Renal cortical epithelial cell (primary cell): ENCODE results near the gene THOC6. TPM values are rescaled to one million over a fixed set of nuclear protein-coding genes. Genes with fewer than 3 reads are reported as not detected.
A peak's percentile ranks its signal among the peaks of the same experiment; 100 is the strongest.

ENCODE experiments used
- DNase-seq: peaks from one replicate; pipeline ENCODE4 v3.0.0-alpha.2; 2011; ENCODE audit warnings: low read depth
- total RNA-seq: library from RNA; depleted of rRNA; stranded (reverse); fragments of >200 nt; gene quantifications from 2 replicates; pipeline ENCODE4 v1.2.3, GENCODE V29; 2014

Gene THOC6
- total RNA-seq, 1 donor from 2014 or later, result 13.5 TPM

DNA sequence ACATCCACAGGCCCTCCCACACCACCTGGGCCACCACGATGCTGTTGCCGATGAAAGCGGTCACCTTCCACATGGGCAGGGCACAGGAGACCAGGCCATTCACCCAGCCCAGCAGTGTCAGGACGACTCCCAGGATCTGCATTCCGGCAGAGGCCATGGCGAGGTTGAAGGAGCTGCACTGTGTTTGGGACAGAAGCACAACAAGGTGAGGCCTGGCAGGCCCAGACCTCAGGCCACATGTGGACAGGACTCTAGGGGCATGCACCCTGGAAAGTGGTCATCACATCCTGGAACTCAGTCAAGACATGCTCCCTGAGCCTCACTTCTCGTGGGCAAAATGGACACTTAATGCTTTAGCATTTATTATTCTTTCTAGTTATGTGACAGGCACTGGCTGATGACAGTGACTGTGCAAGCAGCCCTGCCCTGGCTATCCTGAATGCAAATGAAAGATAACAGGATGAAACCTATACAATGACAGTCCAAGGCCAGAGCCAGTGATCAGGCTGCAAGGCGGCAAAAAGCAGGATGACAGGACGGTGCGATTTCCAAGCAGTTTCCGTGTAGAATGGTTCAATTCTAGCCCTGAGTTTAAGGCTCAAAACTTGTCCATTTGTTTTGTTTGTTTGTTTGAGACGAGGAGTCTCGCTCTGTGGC is 7.8 kb upstream of the THOC6 start:
- no peak for DNase-seq

GRCh38 chr16:3017344-3017743 is 6.5 kb upstream of the THOC6 start:
- DNase-seq, result no peak

DNA sequence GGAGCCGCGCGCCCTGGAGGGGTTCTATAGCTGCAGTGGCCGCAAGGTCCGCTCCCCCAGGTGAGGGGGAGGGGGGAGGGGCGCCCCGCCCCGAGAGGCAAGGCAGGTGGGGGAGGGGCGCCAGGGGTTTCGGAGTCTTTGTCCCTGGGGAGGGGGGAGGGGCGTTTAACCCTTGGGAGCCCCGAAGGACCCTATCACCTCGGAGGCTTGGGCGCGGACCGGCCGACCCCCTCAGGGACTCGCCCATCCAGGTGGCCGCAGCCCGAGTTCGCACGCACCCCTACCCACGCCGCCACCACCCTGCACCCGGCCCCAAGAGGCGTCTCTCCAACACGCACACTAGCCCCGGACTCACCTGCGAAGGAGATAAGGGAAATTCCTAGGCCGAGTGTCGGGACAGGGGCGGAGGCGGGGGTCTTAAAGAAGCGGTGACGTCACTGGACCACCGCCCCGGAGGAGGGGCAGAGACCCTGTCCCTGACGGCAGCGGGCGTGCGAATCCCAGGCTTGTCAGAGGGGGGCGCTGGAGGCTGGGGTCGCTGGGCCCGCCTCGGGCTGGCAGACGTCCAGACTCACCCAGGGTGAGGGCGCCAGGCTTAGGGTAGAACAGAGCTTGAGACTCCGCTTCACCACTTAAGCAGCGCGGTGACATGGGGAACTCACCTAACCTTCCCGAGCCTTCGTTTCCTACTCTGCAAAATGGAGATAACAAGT is 5.9 kb upstream of the THOC6 start, which contains the start of gene CLDN6:
TSS of gene CLDN6 (minus strand) at position 390 of the 713 bp plus-strand sequence. CDS start 2,162 bp downstream, outside the sequence.
- DNase-seq, result no peak

GRCh38 chr16:3019594-3020246 is 4.1 kb upstream of the THOC6 start:
- no peak for DNase-seq

GRCh38 chr16:3020247-3020603 is 3.6 kb upstream of the THOC6 start, which contains the start of gene TNFRSF12A:
Gene TNFRSF12A, plus strand, starts transcription at chr16:3020368. Its CDS starts 30 bp downstream, at chr16:3020398.
- DNase-seq, result peak; percentile 36

DNA sequence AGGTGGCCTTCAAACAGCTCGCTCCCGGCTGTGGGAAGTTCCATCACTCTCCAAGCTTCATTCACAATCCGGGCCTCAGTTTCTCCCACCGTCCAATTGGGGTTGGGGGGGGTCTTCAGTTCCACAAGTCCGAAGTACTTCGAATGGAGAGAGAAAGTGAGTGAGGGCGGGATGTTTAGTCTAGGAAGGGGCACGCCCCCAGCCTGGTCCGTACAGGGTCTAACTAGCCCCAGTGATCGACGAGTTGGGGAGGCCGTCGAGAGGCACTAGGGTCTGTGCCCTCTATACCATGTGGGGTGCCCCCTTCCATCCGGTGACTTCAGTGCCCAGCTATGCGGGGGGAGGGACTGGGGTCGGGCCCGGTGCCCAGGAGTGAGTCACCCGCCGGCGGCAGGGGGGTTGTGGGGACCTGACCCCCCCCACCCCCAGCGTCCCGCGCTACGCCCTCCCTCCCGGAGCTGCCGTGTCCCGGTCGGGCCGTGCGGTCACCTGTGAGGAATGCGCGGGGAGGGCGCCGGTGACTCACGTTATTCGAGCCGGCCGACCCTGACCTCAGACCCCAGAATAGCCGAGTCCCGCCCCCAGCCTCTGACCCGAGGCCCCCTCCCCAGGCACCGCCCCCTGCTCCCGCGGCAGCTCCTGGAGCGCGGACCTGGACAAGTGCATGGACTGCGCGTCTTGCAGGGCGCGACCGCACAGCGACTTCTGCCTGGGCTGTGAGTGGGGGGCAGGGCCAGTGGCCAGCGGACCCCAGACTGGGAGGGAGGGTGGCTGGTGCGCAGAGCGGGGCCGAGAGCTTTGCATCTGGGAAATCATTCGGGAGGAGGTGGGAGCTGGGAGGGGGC is 3.0 kb upstream of the THOC6 start:
- peak; percentile 66 for DNase-seq

DNA sequence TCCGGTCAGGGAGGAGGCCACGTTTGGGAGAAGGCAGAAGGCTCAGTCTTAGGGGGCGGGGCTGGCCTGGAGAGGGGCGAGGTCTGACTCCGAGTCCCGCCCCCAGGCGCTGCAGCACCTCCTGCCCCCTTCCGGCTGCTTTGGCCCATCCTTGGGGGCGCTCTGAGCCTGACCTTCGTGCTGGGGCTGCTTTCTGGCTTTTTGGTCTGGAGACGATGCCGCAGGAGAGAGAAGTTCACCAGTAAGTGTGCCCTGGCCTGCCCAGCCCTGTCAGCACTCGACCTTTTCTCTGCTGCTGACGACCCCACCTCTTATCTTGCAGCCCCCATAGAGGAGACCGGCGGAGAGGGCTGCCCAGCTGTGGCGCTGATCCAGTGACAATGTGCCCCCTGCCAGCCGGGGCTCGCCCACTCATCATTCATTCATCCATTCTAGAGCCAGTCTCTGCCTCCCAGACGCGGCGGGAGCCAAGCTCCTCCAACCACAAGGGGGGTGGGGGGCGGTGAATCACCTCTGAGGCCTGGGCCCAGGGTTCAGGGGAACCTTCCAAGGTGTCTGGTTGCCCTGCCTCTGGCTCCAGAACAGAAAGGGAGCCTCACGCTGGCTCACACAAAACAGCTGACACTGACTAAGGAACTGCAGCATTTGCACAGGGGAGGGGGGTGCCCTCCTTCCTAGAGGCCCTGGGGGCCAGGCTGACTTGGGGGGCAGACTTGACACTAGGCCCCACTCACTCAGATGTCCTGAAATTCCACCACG is 2.2 kb upstream of the THOC6 start:
- DNase-seq, result peak; percentile 93

- DNase-seq, result peak; percentile 92
Measured at GRCh38 chr16:3022208-3022683, 1.6 kb upstream of the THOC6 start.

DNA sequence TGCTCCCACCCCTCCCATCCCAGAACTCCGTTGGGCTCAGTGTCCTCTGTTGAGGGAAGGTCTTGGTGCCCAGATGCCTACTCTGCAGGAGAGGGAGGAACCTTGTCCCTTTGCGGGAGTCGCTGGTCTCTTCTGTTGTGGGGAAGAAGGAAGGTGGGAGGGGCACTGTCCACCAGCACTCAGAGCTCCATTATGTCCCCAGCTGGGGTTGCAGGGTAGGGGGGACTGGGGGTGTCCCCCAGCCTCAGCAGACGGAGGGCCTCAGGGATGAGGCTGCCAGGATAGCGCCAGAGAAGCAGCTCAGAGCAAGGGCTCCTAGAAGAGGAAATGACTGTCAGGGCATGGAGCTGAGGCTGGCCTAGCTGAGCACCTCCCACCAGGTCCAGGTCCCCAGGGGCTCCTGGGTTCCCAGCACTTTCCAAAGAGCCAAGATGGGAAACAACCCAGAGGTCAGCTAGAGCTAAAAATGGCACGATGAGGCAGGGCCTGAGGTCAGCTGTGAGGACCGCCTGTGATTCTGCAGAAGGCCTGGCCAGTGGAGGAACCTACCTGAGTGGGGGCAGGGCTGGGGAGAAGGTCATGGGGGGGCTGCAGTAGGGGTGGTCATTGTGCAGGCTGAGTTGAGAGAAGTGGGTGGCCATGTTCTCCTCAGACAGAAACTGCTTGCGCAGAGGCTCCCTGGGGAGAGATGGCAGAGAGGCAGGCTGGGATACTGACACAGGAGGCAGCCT is 986 bp upstream of the THOC6 start:
- DNase-seq, result no peak

DNA sequence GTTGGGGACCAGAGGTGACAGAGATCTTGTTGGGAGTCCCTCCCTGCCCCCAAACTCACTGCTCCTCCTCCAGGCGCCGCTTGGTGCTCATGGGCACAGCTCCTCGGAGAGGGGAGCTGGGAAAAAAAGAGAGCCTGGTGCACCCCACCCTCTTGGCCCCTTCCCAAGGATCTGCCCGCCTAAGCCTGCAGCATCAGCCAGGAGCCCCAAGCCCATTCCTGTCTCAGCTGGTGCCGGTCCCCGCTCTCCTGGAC is 493 bp upstream of the THOC6 start:
- DNase-seq, result peak; percentile 64

DNA sequence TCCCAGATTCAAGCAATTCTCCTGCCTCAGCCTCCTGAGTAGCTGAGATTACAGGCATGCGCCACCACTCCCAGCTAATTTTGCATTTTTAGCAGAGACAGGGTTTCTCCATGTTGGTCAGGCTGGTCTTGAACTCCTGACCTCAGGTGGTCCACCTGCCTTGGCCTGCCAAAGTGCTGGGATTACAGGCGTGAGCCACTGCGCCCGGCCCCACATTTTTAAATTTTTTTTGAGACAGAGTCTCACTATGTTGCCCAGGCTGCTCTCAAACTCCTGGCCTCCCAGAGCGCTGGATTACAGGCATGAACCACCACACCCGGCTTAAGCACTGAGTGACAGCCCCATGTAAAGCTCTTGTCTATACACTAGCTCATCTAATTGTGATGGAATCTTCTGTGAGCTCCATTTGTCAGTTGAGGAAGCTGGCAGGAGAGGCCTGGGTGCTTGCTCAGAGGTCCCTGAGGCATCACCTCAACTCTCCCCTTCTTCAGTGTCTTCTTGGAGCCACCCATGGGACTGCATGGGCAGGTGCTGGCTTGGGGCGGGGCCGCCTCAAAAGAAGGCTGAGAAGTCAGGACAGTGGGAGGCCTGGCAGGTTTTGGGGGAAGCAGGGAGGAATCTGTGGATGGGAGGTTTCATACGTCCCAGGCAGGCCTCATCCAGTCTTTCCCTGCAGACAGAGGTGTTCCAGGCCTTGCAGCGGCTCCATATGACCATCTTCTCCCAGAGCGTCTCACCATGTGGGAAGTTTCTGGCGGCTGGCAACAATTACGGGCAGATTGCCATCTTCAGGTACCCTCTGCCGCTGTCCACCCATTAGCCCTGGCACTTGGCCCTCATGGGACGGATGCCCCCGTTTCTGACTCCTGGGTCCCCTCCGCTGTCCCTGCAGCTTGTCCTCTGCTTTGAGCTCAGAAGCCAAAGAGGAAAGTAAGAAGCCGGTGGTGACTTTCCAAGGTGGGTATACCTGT is 1.5 kb downstream of the THOC6 start:
- DNase-seq, result no peak

- no peak for DNase-seq
Measured at GRCh38 chr16:3026003-3026378, 2.2 kb downstream of the THOC6 start.

- DNase-seq, result no peak
Measured at GRCh38 chr16:3026609-3027488, 3.0 kb downstream of the THOC6 start.

GRCh38 chr16:3027489-3027795 is 3.6 kb downstream of the THOC6 start:
- DNase-seq, result no peak

DNA sequence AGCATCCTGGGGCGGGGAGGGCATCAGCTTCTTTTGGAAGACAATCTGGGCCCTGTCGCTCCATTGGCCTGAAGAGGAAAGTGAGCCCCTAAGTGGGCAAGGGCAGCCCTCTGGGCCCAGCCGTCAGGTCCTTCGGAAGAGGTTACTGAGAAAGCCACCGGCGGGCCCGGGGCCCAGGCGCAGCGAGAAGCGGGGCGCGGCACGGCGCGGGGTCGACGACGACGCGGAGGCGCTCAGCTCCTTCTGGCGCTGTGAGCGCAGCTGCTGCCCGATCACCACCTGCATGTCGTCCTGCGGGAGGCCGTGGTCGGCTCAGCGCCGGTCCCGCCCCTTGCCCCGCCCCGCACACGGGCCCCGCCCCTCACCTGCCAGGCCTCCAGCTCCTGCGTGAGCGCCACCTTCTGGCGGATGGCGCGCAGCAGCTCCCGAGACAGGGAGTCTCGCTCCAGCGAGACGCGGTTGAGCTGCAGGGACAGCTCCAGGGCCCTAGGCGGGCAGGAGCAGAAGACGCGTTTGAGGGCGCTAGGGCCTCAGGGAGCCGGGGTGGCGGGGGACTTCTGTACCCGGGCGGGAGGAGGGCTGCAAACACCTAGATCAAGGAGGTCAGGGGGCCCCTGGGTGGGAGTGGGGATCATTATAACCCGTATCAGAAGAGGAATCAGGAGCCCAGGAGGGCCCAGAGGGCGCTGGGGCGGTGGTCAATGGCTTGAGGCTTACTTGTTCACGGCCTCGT is 4.3 kb downstream of the THOC6 start:
- peak; percentile 52 for DNase-seq

- DNase-seq, result no peak
Measured at GRCh38 chr16:3028716-3029319, 5.0 kb downstream of the THOC6 start.

- DNase-seq, result no peak
Measured at GRCh38 chr16:3029491-3030221, 5.8 kb downstream of the THOC6 start.
